A549 (cell line): ENCODE data around the gene C1QTNF1. TPM values are rescaled to one million over a fixed set of nuclear protein-coding genes. Genes with fewer than 3 reads are reported as not detected.

ENCODE experiments used
- ATAC-seq, 2 experiments: fragments of 200-7000 bp in 1 of 2; fragments of >200 bp in 1 of 2; cut with Nextera tagmentation in 1 of 2; cut with Tn5 transposase in 1 of 2; 3 replicates each; pipeline versions ENCODE4 v1.8.0 to v1.9.1; 2018 to 2020; ENCODE audit warnings: mild to moderate bottlenecking in 1 of 2, moderate library complexity in 1 of 2
- CTCF ChIA-PET: fragments of 300-600 bp; sonication (Branson Sonifier 250); formaldehyde crosslinking; extraction: SDS; loops from one replicate; lab custom pipeline; 2021; ENCODE audit warnings: antibody characterized with exemption, inconsistent platforms; lab: Yijun Ruan, JAX
- POLR2A ChIA-PET: fragments of 350-600 bp; formaldehyde crosslinking; extraction: SDS; loops from one replicate; lab custom pipeline; 2021; ENCODE audit warnings: antibody characterized with exemption, inconsistent platforms; lab: Yijun Ruan, JAX
- DNase-seq, 2 experiments: peaks; one replicate each; pipeline versions ENCODE4 v3.0.0 to v3.0.0-alpha.2; 2011 to 2016; ENCODE audit warnings: low read depth in 1 of 2, low spot score in 1 of 2
- FAIRE-seq: peaks from 2 replicates; lab custom pipeline; 2011; peaks lifted over from hg19 to GRCh38; lab: Jason Lieb, UNC
- H3K27ac ChIP-seq, 2 experiments: fragments of >200 bp; sonication (Bioruptor Twin); formaldehyde crosslinking; 3 replicates each; pipeline ENCODE4 v1.5.1; 2016 to 2017
- H3K4me1 ChIP-seq: fragments of >200 bp; sonication (Bioruptor Twin); formaldehyde crosslinking; 3 replicates; pipeline ENCODE4 v1.6.1; 2016
- H3K4me2 ChIP-seq: fragments of >200 bp; sonication (Bioruptor Twin); formaldehyde crosslinking; 3 replicates; pipeline ENCODE4 v1.6.1; 2016
- H3K4me3 ChIP-seq: fragments of >200 bp; sonication (Bioruptor Twin); formaldehyde crosslinking; 3 replicates; pipeline ENCODE4 v1.5.1; 2016
- H3K9me3 ChIP-seq: fragments of >200 bp; sonication (Bioruptor Twin); formaldehyde crosslinking; 3 replicates; pipeline ENCODE4 v1.6.1; 2016
- BHLHE40 ChIP-seq: IDR thresholded peaks from 2 replicates; pipeline ENCODE4 v1.6.1; 2012; ENCODE audit warnings: low read depth, low read length, inconsistent platforms
- CBX8 ChIP-seq: fragments of 200-600 bp; sonication (generic); IDR thresholded peaks from 2 replicates; pipeline ENCODE4 v1.6.1; 2016
- CHD2 ChIP-seq: fragments of 150-350 bp; IDR thresholded peaks from 2 replicates; pipeline ENCODE4 v1.6.1; 2014; ENCODE audit warnings: low read length; ENCODE audit not compliant: partially characterized antibody
- EHMT2 ChIP-seq: fragments of 200-600 bp; sonication (generic); IDR thresholded peaks from 2 replicates; pipeline ENCODE4 v1.6.1; 2016; ENCODE audit warnings: antibody characterized with exemption, low read depth, mild to moderate bottlenecking, moderate library complexity
- FOSL2 ChIP-seq, 2 experiments: fragments of 450-650 bp in 1 of 2; fragments of >200 bp in 1 of 2; sonication (Bioruptor Twin) in 1 of 2; formaldehyde crosslinking; IDR thresholded peaks; 2 replicates each; pipeline versions ENCODE4 v1.5.0 to v1.6.1; 2016 to 2020; ENCODE audit warnings: mild to moderate bottlenecking in 1 of 2, moderate library complexity in 1 of 2
- GATA3 ChIP-seq: IDR thresholded peaks from 2 replicates; pipeline ENCODE4 v1.6.1; 2012; ENCODE audit warnings: borderline replicate concordance
- HMGXB4 ChIP-seq: fragments of 250-450 bp; sonication (Bioruptor Pico); IDR thresholded peaks from 2 replicates; pipeline ENCODE4 v1.5.0; 2021; ENCODE audit warnings: mild to moderate bottlenecking, moderate library complexity, borderline replicate concordance
- HOXA7 ChIP-seq: fragments of 250-450 bp; sonication (Bioruptor Pico); IDR thresholded peaks from 2 replicates; pipeline ENCODE4 v1.5.0; 2020; ENCODE audit warnings: mild to moderate bottlenecking, moderate library complexity
- HOXB13 ChIP-seq: fragments of 250-450 bp; sonication (Bioruptor Pico); IDR thresholded peaks from 2 replicates; pipeline ENCODE4 v1.5.0; 2020; ENCODE audit warnings: low read depth, mild to moderate bottlenecking, moderate library complexity
- HOXB5 ChIP-seq: fragments of 250-450 bp; sonication (Bioruptor Pico); IDR thresholded peaks from 2 replicates; pipeline ENCODE4 v1.5.0; 2020; ENCODE audit warnings: mild to moderate bottlenecking, moderate library complexity
- JUNB ChIP-seq: fragments of >200 bp; sonication (Bioruptor Twin); formaldehyde crosslinking; IDR thresholded peaks from 2 replicates; pipeline ENCODE4 v1.6.1; 2016
- KDM5A ChIP-seq: fragments of 200-600 bp; sonication (generic); IDR thresholded peaks from 2 replicates; pipeline ENCODE4 v1.6.1; 2016; ENCODE audit warnings: antibody characterized with exemption, mild to moderate bottlenecking
- MAZ ChIP-seq: fragments of 150-350 bp; IDR thresholded peaks from 2 replicates; pipeline ENCODE4 v1.6.1; 2014; ENCODE audit warnings: antibody characterized with exemption, low read depth, low read length, borderline replicate concordance
- NFE2L2 ChIP-seq: fragments of 150-350 bp; conservative IDR thresholded peaks from 2 replicates; pipeline ENCODE4 v1.6.1; 2014; ENCODE audit warnings: low read length
- NPAS2 ChIP-seq: fragments of 250-450 bp; sonication (Bioruptor Pico); IDR thresholded peaks from 2 replicates; pipeline ENCODE4 v1.8.0; 2022; ENCODE audit warnings: mild to moderate bottlenecking, moderate library complexity, borderline replicate concordance
- NR3C1 ChIP-seq: fragments of >200 bp; sonication (Bioruptor Twin); formaldehyde crosslinking; IDR thresholded peaks from 3 replicates; pipeline ENCODE4 v1.6.1; 2017
- RARB ChIP-seq: fragments of 250-450 bp; sonication (Bioruptor Pico); IDR thresholded peaks from 2 replicates; pipeline ENCODE4 v1.8.0; 2021; ENCODE audit warnings: mild to moderate bottlenecking, moderate library complexity
- REST ChIP-seq: fragments of 200-600 bp; sonication (generic); IDR thresholded peaks from 2 replicates; pipeline ENCODE4 v1.6.1; 2016; ENCODE audit warnings: antibody characterized with exemption, mild to moderate bottlenecking, moderate library complexity
- RFX5 ChIP-seq: fragments of 450-650 bp; IDR thresholded peaks from 2 replicates; pipeline ENCODE4 v1.7.1; 2014; ENCODE audit warnings: antibody characterized with exemption, mild to moderate bottlenecking, moderate library complexity
- SREBF2 ChIP-seq: fragments of 450-650 bp; IDR thresholded peaks from 2 replicates; pipeline ENCODE4 v1.6.1; 2014; ENCODE audit warnings: mild to moderate bottlenecking, moderate library complexity
- ZC3H11A ChIP-seq: fragments of 450-650 bp; IDR thresholded peaks from 2 replicates; pipeline ENCODE4 v1.6.1; 2014; ENCODE audit warnings: antibody characterized with exemption, mild to moderate bottlenecking
- ZFP36 ChIP-seq: fragments of 450-650 bp; IDR thresholded peaks from 2 replicates; pipeline ENCODE4 v1.6.1; 2014; ENCODE audit warnings: borderline replicate concordance; ENCODE audit not compliant: partially characterized antibody
- WGBS: methylation state at CpG from one replicate; pipeline ENCODE4 v1.1.6; 2017; ENCODE audit errors: missing lambda C conversion rate; 5-methylcytosine and 5-hydroxymethylcytosine counted together
- polyA plus RNA-seq, 4 experiments: library from polyadenylated mRNA; depleted of rRNA in 3 of 4; stranded (reverse); fragments of >200 nt; fragmentation: RNase III in 1 of 4; extraction: RNeasy Plus Mini Kit Qiagen cat#74134 plus additional on column Dnase treatment in 1 of 4; gene quantifications; 2 replicates in 3 of 4; 3 replicates in 1 of 4; pipeline ENCODE4 v1.2.3, GENCODE V29; 2011 to 2017
- TF ChIP-seq, protein P1 (sequence below): fragments of 450-650 bp; IDR thresholded peaks from 2 replicates; pipeline ENCODE4 v1.6.1; 2014; ENCODE audit warnings: antibody characterized with exemption
- TF ChIP-seq, protein P2 (sequence below): fragments of 250-450 bp; sonication (Bioruptor Pico); IDR thresholded peaks from 2 replicates; pipeline ENCODE4 v1.5.0; 2020; ENCODE audit warnings: low read depth, mild to moderate bottlenecking, moderate library complexity

The C1QTNF1 gene
- polyA plus RNA-seq, 2 of the 4 experiments (the other 2 are of a cell fraction) = 10.2 to 26.1 TPM

GRCh38 chr17:79010304-79010646 is 13.7 kb upstream of the C1QTNF1 start:
- FAIRE-seq = no peak
- whole genome bisulfite sequencing = 74% methylated on average over 7 of the region's 7 CpGs
- Histone ChIP-seq H3K27ac (peak overlapping the region; percentile 98 to 99), H3K4me3 (peak overlapping the region; percentile 98), H3K9me3 (peaks cover 14% of the 10 kb centered on the region; the same call in 1 of the 3 replicates), H3K4me2 (peak overlapping the region; percentile 94), H3K4me1 (peaks cover 28% of the 10 kb centered on the region)
- no peak for DNase-seq
- no peak; a peak in 1 of 6 replicates for ATAC-seq
- TF ChIP-seq MAZ = no peak
- TF ChIP-seq GATA3 = no peak
- TF ChIP-seq BHLHE40 = no peak
- TF ChIP-seq FOSL2 (IDR thresholded peaks at IDR 0.05) = no peak
- no peak for TF ChIP-seq FOSL2 (CRISPR knock-in tag; IDR thresholded peaks at IDR 0.05)
- no peak for TF ChIP-seq JUNB
- TF ChIP-seq, protein P1, sequence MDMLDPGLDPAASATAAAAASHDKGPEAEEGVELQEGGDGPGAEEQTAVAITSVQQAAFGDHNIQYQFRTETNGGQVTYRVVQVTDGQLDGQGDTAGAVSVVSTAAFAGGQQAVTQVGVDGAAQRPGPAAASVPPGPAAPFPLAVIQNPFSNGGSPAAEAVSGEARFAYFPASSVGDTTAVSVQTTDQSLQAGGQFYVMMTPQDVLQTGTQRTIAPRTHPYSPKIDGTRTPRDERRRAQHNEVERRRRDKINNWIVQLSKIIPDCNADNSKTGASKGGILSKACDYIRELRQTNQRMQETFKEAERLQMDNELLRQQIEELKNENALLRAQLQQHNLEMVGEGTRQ = no peak
- no peak for TF ChIP-seq NR3C1
- CTCF ChIA-PET = interaction anchor here (0.9 to 14.8 kb wide), 10 partner anchors 10 to 77 kb away, joined by 3 to 376 read pairs (median 4); no protein-coding TSS in a partner anchor
- POLR2A ChIA-PET = interaction anchor here (0.6 to 1.3 kb wide), 10 partner anchors 10 to 170 kb away, joined by 3 to 7 read pairs (median 3); partner anchors contain the start of genes ENGASE and USP36

- TF ChIP-seq, protein P2, sequence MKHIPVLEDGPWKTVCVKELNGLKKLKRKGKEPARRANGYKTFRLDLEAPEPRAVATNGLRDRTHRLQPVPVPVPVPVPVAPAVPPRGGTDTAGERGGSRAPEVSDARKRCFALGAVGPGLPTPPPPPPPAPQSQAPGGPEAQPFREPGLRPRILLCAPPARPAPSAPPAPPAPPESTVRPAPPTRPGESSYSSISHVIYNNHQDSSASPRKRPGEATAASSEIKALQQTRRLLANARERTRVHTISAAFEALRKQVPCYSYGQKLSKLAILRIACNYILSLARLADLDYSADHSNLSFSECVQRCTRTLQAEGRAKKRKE (CRISPR knock-in tag) = peak; percentile 90; the same call in 1 of the 2 replicates
- no peak for TF ChIP-seq HOXB5
- no peak for TF ChIP-seq NFE2L2
- no peak for TF ChIP-seq NR3C1
- no peak for TF ChIP-seq CHD2
- TF ChIP-seq EHMT2 = no peak
- no peak overlapping the region for H3K4me3 ChIP-seq
- H3K4me2 ChIP-seq = no peak overlapping the region
- no peak overlapping the region for H3K27ac ChIP-seq
- CTCF ChIA-PET = interaction anchor here (0.5 to 14.8 kb wide), 4 partner anchors 9 to 62 kb away, joined by 4 to 376 read pairs (median 8); no protein-coding TSS in a partner anchor
- 28% methylated on average over 5 of the region's 5 CpGs for WGBS
- ATAC-seq (no peak), DNase-seq (no peak), FAIRE-seq (no peak)
- H3K4me1 ChIP-seq = peaks cover 18% of the 10 kb centered on the region
- peaks cover 14% of the 10 kb centered on the region; the same call in 1 of the 3 replicates for H3K9me3 ChIP-seq
- POLR2A ChIA-PET = no interaction called here
These were observed 12.4 kb upstream of the C1QTNF1 start for GRCh38 chr17:79011451-79012147.

DNA sequence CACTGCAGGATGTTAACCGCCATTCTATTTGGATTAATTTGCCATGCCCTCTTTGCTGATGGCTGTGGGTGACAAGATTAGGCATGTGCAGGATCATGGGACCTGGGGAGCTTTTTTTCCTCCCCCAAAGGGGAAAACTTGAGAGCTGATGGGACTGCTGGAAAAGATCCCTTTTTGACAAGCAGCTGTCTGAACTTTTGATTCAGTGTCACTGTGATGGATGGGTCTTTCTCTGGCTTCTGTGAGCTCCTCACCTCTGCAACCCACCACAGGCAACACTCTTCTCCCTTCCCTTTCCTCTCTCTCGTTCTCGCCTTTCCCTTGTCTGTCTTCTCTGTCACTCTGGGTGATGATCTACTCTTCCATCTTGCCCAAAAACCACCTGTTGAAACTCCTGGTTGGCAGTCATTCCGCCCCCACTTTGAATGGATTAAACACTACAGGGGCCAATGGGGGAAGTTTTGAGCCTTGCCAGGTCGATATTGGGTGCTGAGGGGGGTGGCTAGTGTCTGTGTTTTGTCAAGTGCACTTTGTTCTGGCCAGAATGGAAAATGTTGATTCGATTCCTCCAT is 11.3 kb upstream of the C1QTNF1 start:
- ATAC-seq = no peak
- ChIA-PET CTCF (interaction anchor here (1.7 to 14.8 kb wide), 2 partner anchors 21 to 147 kb away, joined by 4 to 376 read pairs; no protein-coding TSS in a partner anchor), POLR2A (interaction anchor here (0.6 kb wide), 1 partner anchor 784 kb away, joined by 6 read pairs; the partner anchor contains the start of gene CBX8)
- Histone ChIP-seq H3K9me3 (peaks cover 14% of the 10 kb centered on the region; the same call in 1 of the 3 replicates), H3K4me3 (no peak overlapping the region), H3K4me1 (peaks cover 17% of the 10 kb centered on the region), H3K4me2 (no peak overlapping the region), H3K27ac (no peak overlapping the region)
- WGBS = 39% methylated on average over 6 of the region's 6 CpGs
- TF ChIP-seq RARB (CRISPR knock-in tag) (no peak), HOXA7 (no peak), ZFP36 (no peak), KDM5A (no peak), SREBF2 (no peak), JUNB (no peak), MAZ (no peak), ZC3H11A (no peak), RFX5 (no peak), REST (no peak), FOSL2 (IDR thresholded peaks at IDR 0.05) (no peak), FOSL2 (CRISPR knock-in tag; IDR thresholded peaks at IDR 0.05) (no peak), HMGXB4 (CRISPR knock-in tag) (no peak), CBX8 (no peak), HOXB13 (CRISPR knock-in tag) (no peak), NPAS2 (CRISPR knock-in tag) (no peak)
- no peak for DNase-seq
- no peak for FAIRE-seq
